GM12872 (cell line): ENCODE results near the gene GLT1D1.

Experiments
- TF ChIP-seq, protein P1 (sequence below): IDR thresholded peaks from 3 replicates; pipeline ENCODE4 v1.5.1; 2011; ENCODE audit warnings: low read depth, mild to moderate bottlenecking, low read length, moderate library complexity; ENCODE audit not compliant: insufficient read depth

GLT1D1 gene

DNA sequence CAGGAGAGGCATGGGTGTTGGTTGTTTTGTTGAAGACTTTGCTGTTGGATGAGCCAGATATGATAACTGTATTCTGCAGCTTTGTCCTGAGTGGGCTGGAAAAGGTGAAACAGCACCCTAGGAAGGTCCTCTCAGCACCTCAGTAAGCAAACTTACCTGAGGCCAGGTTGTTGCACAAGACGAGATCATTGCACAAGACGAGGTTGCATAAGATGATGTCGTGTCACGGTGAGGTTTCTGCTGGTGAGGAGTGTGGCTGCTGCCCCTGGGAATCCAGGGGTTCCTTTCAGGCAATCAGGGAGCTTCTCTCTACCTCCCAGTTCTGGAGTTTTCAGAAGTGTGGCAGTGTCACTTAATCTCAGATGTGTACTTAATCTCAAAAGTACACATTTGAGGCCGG, 85.6 kb downstream of the GLT1D1 start:
- TF ChIP-seq, protein P1, sequence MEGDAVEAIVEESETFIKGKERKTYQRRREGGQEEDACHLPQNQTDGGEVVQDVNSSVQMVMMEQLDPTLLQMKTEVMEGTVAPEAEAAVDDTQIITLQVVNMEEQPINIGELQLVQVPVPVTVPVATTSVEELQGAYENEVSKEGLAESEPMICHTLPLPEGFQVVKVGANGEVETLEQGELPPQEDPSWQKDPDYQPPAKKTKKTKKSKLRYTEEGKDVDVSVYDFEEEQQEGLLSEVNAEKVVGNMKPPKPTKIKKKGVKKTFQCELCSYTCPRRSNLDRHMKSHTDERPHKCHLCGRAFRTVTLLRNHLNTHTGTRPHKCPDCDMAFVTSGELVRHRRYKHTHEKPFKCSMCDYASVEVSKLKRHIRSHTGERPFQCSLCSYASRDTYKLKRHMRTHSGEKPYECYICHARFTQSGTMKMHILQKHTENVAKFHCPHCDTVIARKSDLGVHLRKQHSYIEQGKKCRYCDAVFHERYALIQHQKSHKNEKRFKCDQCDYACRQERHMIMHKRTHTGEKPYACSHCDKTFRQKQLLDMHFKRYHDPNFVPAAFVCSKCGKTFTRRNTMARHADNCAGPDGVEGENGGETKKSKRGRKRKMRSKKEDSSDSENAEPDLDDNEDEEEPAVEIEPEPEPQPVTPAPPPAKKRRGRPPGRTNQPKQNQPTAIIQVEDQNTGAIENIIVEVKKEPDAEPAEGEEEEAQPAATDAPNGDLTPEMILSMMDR, result no peak

DNA sequence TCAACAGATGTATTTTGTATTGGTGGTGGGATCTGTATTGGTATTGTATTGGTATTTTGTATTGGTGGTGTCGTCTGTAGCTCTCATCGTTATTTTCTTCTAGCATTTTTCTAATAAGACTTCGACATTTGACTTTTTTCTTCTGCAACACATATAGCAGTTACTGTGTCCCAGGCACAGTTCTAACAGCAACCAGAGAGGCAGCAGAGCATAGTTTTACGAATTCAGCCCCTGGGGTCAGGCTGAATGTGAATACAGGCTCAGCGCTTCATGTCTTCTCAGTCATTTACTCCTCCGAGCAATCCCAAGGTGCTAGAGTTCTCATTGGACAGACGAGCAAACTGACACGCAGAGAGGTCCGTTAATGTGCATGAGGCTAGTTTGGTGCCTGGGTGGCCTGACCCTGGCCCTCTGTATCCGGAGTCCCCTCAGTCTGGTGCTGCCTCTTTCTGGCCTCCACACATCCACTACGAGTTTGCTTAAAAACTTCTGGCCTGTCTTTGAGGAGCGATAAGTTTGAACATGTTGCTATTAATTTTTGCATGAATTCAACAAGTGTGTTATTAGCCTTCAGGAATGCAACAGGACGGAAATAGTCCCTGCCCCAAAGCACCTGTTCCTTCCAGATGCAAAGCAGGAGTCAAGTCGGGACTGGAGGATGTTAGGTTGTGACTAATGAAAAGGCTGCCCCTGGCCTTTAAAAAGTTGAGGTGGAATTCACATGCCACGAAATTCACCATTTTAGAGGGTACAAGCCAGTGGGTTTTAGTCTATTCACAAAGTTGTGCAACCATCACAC, 87.0 kb downstream of the GLT1D1 start:
- TF ChIP-seq, protein P1, result no peak

DNA sequence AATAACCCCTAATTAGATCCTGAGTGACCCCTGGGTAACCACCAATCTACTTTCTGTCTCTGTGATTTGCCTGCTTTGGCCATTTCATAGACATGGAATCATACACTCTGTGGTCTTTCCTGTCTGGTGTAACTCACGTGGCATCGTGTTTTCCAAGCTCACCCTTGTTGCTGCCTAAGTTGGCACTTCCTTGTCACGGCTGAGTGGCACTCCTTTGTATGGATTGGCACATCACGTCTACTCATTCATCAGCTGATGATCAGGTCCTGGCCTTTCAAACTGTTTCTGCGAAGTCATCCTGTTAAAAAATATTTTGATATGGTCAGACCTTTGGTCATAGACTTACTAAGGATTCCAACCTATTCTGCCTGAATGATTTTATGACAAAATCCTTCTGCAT, 87.7 kb downstream of the GLT1D1 start:
- TF ChIP-seq, protein P1, result no peak

DNA sequence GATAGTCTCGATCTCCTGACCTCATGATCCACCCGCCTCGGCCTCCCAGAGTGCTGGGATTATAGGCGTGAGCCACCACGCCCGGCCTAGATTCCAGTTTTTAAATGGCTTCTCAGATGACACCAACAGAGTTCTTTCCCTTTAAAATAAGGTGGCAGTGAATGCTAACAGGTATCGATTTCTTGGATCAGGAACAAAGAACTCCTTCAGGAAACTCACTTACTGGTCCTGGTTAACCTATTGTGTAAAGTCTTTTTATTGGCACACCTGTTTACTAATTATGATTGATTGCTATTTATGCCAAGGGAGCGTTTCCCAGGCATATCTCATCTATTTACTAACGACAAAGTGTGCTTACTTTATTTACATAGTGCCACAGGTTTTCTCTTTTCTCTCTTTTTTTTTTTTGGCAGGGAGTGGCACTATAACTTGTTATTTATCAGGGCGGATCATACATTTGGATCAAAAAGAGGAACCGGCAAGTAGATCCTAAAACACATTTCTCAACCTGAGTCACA, 89.7 kb downstream of the GLT1D1 start:
- TF ChIP-seq, protein P1, result no peak

DNA sequence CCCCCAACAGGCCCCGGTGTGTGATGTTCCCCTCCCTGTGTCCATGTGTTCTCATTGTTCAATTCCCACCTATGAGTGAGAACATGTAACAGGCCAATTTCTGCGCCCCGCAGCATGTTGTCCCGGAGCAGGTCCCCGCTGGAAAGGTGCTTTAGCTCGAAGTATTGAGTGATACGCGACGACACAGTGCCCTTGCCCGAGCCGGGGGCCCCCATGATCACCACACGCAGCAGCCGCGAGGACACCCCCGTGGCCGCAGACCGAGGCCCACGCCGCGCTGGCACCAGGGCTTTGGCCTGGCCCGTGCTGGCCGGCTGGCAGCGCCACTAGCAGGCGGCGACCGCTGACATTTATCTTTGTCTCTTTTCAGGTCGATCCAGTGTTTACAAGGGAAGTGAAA, 91.7 kb downstream of the GLT1D1 start:
- TF ChIP-seq, protein P1, result no peak

DNA sequence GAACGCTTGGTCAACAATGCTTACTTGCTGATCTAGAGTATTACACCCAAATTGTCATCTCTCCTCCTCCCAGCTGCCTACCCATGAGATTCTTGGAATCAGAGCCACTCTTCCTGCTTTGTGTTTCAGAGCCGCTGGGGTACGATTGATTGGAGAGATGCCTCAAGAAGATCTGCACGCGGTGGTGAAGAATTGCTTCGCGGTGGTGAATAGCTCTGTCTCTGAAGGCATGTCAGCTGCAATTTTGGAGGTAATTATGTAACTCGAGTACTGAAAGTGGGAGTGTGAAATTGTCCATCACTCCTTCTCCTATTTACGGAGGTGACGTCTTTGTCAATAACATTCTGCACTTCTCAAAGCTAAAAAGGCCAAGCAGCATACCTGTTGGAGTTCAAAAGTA, 93.9 kb downstream of the GLT1D1 start:
- TF ChIP-seq, protein P1, result no peak

DNA sequence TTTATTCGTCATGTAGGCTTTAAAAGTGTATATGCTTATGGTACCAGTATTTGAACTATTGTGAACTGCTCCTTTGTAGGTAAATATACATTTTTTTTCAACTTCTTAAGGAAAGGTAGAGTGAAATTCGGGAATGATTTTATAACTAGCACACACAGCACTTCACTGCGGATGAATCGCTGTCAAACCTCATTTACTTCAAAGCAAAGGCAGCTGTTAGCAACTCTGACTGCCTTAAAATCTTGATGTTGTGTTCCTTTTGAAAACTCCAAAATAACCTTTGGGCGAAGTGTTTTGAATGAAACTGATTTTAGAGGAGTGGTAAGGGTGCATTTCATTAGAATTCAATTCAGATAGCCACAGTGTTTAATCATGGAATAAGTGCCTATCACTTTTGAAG, 95.8 kb downstream of the GLT1D1 start:
- TF ChIP-seq, protein P1, result no peak
